NCI-H2081 treated with DMSO at 0.1 percent for 48 hours (cell line): ENCODE measurements around the gene CREB5.

Experiments used
- DNase-seq: peaks from one replicate; lab custom pipeline; 2025; lab: John Stamatoyannopoulos, UW

Gene CREB5

DNA sequence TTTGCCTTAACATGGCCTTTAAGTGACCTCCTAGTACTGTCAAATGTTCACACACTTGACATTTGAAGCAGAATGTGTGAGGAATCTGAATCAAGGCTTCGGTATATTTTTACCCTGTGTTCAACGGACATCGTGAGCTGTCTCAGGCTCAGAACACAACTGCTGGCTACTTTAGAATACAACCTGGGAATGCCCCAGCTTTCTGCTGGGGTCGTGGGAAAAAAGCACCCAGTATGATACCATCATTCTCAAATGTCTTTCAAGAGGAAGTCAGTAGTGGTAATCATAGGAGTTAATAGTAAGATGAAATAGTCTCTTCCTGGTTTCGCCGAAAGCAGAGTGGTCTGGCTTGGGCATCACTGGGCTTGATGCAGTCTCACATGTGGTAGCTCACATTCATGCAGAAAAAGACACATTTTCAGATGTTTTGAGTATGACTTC is 67.2 kb downstream of the CREB5 start:
- DNase-seq: no peak

DNA sequence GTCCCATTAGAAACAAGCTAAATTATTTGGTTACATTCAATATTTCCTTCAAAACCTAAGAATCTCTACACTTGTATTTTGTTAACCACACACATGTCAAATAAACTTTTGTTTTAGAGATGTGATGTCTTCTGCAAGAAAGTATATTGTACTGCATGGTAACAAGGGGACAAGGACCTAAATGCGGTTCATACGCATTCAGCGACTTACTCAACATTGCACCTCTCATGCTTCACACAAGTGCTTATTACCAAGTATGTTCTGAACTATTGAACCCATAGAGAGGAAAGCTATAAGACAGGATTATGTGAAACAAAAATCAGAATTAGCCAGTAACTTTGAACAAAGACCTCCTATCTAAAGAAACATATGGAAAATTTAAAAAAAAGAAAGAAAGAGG is 68.3 kb downstream of the CREB5 start:
- DNase-seq: no peak

DNA sequence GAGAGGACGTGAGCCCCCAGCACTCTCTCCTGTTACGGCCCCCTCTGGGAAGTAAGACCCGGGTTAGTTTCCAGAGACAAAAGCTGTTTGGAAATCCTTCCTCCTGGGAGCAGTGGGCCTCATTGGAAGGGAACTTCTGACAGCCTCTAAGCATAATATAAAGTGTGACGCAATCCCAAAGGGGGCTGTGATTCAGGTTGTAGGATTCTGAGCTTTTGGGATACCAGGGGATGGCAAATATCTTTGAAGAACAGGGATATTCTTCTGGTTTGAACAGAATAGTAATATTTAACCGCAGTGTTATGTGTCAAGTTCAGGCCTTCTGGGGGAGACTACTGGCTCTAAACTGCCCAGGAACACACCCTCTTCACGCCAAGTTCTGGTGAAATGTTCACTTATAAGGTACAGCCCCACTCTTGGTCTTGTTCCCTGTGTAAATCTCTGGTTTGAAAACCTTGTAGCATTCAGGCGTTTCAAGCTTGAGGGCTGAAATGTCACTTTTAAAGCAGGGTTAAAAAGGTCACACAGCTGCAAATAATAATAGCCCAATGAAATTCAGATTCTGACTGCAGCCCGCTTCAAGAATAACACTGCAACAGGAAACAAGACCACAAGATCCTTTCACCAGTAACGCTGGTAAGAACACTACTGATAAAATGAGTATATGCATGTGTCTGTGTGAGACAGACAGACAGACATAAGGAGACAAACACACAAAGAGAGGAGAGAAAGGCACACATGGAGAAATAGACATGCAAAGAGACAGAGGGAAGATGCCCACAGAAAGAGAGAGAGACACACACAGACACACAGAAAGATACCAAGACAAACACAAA is 69.0 kb downstream of the CREB5 start:
- DNase-seq: no peak

DNA sequence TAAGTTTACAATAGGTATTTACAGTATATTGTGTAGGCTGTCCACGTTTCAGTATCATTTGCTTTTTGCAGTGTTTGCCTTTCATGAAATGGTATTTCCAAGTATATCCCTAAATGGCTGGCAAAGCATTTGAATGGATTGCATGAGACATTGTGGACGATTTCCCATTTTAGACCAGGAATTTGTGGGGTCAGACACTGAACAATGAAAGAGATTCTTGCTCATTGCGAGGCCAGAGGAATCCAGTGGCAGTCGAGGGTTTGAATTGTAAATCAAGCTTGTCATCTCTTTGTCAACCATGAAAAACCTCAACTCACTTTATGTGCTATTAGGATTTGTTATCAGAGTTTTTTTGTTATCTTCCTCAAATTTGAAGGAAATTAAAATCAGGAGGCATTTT is 70.8 kb downstream of the CREB5 start:
- no peak for DNase-seq

DNA sequence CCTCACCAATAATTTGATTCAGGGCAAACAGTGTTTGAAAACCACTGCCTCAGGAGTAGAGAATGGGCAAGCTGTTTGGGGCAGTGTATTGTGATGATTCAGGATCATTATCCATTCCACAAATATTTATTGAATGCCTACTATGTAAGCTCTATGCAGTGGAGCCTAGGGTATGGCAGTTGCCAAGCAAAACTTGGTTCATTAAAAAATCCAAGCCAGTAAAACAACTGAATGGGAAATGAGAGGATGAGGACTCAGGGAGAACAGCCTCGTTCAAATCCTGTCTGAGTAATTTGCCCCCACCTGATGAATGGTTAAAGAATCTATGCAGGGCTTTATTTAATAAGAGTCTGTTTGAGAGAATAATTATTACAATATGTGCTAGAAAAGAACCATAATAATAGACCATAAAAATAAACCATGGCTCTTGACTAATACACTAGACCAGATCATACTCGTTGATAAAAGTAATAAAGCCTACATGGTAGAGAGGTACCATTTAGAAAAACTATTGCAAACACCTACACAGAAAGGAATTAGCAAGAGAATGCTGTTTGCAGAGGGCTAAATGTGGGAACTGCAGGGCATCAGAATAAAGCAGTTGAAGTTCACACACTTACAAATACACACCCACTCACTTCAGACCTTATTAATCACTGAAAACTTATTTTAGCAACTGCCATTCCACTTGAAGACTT is 71.7 kb downstream of the CREB5 start:
- no peak for DNase-seq

DNA sequence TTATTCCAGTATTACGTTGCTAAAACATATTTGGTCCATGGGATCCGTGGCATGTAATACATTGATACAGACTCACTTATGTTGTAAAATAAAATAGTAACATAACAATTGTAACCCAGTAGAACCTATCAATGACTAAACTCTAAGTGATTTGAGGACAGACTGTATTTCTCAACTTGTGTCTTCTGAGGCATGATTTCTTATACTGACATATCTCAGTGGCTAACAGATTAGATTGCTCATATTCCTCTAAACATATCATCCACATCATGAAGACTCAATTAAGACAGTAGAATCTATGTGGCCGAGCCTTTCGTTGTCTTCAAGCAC is 72.3 kb downstream of the CREB5 start:
- no peak for DNase-seq

DNA sequence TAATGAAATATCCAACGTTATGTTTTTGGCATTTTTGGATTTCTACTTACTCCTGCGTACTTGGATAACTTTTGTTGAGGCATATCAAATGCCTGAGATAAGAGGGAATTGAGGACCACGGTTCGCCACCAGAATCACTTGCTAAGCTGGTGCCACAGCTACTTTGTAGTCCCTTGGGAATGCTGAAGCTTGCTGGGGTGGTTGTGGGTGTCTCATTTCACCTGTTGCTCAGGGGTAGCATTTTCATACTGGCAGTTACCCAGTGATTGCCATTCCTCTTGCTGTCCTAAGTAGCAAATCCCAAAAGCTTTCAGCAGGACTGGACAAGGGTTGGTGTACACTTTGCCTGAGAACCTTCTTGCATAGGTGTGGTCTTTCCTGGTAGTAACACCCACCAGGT is 75.2 kb downstream of the CREB5 start:
- DNase-seq: no peak

DNA sequence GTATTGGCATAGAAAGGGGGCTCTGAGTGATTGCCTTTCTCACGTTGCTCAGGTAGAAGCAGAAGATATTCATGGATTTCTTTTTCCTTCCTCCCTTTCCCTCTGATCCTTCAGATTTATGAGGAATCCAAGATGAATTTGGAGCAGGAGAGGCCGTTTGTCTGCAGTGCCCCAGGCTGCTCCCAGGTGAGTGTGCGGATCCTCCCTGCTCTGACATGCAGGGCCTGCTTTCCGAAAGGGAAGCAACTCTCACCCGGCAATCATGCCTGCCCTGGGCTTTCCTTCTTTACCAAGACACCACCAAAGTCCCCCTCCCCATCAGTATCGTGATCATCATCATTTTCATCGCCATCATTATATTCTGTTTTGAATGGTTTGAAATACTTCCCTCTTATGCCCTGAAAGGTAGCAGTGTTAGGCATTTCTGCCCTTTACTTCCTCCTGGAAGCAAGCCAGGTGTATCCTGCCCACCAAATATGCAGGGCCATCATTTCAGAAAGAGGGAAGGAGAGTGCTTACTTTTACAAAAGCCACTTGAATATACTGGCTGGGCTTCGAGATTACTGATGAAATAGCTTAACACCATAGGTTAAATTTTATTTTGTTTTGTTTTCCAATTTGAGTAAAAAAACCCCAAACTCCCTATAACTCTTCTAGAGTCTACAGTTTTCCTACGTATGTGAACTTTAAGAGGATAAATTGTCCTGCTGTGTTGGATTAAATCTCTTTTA is 75.9 kb downstream of the CREB5 start:
- no peak for DNase-seq

DNA sequence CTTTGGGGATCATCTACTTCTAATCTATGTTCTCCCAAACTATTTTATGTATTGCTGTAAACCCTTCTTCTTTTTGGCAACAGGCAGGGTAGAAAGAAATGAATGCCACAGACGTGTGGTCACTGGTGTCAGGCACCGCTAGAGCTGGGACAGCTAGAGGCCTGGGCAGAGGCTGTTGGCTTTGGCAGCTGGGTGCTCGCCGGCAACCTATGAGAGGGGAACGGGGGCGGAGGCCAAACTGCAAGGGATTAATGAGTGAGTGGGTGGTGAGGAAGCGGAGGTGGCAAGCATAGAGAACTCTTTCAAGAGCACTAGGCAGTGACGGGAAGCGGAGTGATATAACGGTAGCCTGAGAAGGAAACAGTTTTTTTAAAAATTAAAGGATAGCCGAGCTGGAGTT is 78.5 kb downstream of the CREB5 start:
- no peak for DNase-seq

DNA sequence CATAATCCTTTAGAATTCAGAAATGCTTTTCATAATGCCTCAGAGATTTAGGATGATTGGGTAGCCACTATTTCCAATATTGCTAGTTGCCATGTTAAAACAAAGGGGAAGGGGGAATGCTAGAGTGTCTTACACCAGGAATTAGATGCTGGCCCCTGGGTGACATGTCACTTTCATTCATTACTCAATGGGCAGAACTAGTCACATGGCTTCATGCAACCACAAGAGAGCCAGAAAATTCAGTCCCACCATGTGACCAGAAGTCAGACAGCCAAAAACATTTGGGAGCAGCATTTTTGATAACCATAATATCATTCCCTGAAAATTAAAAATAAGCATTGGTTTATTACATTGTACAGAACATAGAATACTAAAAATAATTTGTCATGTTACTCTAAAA is 81.2 kb downstream of the CREB5 start:
- no peak for DNase-seq

DNA sequence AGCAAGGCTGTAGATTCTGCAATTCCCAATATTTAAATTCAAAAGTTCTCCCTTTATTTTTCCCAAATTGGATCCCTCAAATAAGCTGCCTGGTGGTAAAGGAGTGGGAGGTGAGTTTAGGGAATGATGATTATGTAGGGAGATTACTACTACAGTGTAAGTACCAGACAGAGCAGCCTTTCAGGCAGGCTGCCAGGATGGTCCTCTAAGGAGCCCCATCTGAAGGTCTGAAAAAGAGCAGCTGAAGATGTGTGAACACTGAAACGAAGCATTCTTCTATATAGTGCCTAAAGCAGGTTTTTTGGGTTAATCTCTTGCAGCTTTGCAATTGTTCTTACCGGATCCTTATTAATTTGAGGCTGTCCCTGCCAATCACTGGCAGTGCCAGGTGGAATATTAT is 84.7 kb downstream of the CREB5 start:
- DNase-seq: no peak

DNA sequence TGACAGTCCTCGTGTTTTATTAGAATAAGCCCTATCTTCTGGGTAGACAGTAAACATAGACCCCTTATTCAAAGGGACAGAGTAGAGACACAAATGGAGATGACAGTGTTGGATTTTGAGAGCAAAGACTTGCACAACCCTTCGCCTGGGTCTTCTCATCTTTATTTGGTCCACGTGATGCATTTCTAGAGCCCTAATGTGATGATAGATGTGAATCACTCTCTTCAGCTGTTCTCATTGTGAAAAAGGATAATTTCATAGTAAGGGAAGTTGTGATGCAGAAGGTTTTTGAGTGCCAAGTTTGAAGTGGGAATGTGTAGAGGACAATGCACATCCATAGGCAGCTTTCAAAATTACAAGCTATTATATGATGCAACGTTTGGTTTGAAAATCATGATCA is 86.3 kb downstream of the CREB5 start:
- no peak for DNase-seq

DNA sequence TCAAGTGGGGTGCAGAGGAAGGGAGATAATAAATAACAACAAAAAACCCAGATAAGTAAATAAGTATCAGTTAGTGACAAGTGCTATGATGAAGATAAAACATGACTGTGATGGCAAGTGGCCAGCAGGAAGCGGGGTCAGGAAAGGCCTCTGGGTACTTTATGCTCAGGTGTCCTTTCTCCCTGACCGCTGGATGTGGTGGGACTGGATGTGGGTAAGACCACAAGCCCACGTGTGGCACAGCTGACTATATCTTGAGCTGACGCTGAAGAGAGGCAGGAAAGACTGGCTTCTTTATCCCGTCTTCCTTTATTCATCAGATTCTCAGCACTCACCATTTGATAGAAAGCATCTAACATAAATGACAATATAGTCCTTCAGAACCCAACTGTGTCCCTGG is 87.8 kb downstream of the CREB5 start:
- no peak for DNase-seq

DNA sequence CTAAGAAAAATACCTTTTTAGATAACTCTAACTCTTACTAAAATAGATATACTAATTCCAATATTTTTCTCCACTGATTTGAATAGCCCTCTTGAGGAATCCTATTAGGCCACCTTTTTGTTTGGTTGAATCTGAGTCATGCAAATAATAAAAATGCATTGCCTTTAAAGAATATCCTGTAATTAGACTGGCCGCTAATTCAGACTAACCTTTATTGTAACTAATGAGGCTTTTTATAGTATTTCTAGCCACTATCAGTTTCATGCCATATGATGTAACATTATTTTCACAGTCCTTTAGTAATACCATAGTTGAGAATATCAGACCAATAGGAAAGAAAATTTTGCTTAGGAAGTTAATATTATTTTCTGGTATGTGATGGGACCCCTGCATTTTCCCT is 90.1 kb downstream of the CREB5 start:
- DNase-seq: no peak

DNA sequence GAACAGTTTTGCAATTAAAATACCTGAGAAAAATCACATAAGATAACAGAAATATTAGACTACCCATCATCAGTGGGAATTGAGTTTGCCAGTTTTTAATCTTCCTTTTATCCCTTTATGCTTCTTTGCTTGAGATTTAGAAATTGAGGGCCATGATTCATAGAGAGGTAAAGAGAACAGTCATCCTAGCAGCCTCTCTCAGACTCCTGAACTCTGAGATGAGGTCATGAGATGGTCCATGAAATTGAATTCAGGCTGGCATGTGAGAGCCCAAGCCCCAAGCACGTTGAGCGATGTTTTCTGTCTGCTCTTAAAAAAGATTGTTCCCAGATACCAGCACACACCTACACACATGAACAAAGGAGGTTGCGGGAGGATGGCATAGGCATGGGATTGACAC is 91.1 kb downstream of the CREB5 start:
- no peak for DNase-seq

DNA sequence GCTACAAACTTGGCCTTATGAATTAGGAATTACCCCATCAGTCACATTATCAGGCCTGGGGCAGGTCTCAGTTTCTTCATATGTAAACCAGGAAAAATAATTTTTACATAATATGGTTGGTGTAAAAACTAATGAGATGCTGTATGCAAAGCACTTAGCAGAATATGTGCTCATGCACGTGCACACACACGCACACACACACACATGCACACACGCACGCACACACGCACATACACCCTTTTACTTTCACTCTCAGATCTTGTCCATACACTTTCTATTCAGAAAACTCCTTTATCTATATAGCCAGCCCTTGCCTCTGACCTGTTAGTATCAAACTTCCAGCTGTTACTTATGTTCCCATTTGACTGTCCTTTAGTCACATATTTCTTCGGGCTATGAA is 92.7 kb downstream of the CREB5 start:
- DNase-seq: no peak

DNA sequence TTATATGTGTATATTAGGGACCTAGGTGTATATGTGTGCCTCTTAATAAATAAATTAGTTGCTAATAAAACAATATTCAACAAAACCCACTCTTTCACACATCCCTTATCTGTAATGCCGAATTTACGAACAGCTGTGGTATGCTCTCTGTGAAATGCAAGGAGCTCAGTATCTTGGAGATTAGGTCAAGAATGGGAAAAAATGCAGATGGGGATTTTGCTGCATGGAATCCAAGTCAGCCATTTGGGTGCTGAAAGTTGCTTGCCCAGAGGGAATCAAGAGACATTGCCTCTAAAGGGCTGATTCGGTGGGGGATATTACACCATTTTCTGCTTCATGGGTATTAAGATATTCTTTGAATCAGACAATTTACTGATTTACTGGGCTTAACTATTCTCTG is 93.5 kb downstream of the CREB5 start:
- DNase-seq: no peak

DNA sequence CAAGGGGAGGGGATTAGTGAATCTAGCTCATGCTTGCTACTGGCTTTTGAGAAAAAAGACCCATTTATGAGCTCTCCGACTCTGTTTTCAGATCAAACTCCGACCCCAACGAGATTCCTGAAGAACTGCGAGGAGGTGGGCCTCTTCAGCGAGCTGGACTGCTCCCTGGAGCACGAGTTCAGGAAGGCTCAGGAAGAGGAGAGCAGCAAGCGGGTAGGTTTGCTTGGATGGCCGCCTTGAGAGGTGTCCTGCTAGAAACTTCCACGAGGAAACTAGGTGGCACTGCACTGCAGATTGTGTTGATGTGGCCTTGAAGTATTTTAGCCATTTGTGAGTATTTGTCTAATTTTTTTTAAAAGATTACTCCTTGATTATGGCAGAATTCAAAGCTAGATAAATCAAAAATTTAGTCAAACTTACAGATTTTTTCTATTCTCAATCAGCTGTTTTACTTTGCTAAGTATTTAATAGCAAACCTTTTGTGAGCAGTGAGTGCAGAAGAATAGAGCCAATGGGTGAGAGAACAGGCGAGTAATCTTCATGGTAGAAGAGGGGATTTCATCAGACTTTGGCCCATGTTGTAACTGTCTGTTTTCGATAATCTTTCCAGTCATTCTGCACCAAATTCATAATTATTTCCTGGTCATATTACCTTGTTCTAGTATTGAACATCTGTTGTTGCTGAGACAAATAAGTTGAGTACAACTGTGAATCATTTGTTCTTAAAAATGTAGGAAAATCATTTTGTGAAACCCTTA is 95.4 kb downstream of the CREB5 start:
- DNase-seq: no peak

DNA sequence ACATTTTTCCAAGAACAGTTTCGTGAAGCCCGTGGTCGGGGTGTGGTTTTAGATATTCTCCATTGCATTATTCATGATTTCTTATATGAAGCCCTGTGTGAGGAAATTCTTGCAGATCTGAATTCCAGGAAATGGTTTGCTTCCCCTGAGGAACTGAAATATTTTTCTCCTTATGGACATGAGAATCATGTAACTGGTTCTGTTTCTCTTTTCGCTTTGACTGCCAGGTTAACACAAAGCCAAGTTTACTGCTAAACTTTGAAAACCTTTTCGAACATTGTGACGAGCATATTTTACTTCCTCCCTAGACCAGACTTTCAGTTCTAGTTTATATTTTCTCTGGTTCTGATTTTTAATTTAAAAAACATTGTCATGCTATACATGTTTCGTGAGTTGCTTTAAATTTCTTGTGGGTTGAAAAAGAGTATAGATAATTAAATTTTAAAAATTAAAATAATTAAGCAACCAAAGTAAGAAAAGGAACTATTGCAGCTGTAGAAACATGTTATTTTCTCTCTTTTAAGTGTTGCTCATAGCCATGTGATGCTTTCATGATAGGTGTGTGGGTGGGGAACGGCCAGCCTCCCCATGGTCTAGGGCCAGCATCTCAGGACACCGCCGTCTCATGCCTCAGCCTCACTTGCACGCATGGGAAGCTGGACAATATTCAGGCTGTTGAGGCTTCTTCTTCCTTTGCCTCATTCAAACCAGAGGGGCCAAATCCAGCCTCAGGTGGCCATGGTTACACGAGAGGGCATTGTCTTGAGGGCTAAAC is 97.1 kb downstream of the CREB5 start:
- no peak for DNase-seq

DNA sequence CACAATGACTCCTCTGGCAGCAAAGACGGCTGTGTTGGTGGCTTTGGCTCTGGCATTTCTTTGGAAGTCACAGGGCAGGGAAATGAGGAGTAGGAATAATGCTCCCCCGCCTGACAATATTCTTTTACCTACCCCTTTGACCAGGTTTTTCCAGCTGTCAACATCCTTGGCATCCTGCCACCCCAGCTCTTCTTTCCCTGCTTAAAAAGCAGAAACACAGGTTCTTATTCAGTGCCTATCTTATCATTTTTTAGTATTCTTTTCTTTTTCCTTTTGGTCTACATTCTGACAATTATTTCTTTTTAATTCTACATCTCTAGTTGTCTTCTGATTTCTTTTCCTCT is 97.7 kb downstream of the CREB5 start:
- DNase-seq: no peak

DNA sequence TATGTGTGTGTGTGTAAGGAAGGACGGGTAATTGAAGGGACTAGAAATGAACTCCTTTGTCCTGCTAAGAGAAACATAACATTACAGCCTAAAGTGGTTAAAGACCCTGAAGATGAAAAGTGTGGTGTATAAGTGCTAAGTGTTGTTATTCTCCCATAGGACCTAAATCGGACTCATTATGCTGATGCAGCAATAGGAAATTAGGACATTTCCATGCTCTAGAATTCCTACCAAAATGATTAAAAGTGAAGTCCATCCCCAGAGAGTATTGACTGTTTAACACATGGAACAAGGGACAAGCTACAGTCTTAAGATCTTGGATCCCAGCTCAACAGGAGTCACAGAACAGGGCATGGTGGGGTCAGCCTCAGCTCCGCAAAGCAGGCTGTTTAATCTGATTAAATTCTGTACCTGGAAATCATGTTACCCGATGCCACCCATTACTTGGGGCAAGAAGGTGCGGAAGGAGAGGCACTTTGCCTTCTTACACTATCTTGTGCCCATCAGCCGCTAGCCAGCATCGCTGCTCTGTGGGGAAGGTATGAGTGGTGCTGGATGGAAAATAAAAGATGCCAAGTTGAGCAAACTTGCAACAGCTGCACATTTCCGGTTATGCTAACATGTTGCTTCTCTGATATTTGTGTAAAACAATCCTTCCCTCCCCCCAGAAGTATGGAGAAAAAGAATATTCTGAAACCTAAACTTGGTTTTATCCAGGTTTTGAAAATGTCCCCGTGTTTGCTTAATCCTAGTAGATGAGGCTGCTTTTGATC is 100.5 kb downstream of the CREB5 start:
- no peak for DNase-seq
